ENCODE measurements around the gene MRPL14. TPM values are rescaled to one million over a fixed set of nuclear protein-coding genes. Genes with fewer than 3 reads are reported as not detected.

Gene MRPL14
- total and polyA plus RNA-seq, 10 of the 15 experiments (the other 5 are each of a cell fraction or from before 2014, with no cell fraction given) = 80.5 to 294 (median 122) TPM

DNA sequence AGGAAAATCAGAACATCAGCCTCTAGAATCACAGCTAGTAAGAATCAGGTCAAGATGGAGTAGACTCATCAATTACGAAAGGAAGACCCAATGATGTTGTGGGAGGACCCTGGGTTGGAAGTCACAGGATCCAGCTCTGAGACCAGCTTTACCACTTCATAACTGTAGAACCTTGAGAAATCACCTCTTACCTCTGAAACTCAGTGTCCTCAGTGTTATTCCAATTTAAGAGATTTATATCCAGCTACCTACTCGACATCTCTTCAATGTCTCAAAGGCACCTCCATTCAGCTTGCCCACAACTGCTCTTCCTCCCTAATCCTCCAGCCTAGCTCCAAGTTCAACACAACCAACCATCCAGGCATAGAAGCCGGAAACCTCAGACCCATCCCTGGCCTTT is 16.3 kb downstream of the MRPL14 start (continued):
- TF ChIP-seq, protein P1, sequence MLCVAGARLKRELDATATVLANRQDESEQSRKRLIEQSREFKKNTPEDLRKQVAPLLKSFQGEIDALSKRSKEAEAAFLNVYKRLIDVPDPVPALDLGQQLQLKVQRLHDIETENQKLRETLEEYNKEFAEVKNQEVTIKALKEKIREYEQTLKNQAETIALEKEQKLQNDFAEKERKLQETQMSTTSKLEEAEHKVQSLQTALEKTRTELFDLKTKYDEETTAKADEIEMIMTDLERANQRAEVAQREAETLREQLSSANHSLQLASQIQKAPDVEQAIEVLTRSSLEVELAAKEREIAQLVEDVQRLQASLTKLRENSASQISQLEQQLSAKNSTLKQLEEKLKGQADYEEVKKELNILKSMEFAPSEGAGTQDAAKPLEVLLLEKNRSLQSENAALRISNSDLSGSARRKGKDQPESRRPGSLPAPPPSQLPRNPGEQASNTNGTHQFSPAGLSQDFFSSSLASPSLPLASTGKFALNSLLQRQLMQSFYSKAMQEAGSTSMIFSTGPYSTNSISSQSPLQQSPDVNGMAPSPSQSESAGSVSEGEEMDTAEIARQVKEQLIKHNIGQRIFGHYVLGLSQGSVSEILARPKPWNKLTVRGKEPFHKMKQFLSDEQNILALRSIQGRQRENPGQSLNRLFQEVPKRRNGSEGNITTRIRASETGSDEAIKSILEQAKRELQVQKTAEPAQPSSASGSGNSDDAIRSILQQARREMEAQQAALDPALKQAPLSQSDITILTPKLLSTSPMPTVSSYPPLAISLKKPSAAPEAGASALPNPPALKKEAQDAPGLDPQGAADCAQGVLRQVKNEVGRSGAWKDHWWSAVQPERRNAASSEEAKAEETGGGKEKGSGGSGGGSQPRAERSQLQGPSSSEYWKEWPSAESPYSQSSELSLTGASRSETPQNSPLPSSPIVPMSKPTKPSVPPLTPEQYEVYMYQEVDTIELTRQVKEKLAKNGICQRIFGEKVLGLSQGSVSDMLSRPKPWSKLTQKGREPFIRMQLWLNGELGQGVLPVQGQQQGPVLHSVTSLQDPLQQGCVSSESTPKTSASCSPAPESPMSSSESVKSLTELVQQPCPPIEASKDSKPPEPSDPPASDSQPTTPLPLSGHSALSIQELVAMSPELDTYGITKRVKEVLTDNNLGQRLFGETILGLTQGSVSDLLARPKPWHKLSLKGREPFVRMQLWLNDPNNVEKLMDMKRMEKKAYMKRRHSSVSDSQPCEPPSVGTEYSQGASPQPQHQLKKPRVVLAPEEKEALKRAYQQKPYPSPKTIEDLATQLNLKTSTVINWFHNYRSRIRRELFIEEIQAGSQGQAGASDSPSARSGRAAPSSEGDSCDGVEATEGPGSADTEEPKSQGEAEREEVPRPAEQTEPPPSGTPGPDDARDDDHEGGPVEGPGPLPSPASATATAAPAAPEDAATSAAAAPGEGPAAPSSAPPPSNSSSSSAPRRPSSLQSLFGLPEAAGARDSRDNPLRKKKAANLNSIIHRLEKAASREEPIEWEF (IDR thresholded peaks at IDR 0.05; ENCODE audit: insufficient replicate concordance, low read depth, low read length) = no peak
- TF ChIP-seq RAD21 (IDR thresholded peaks at IDR 0.05; ENCODE audit: insufficient read depth, low read depth, low read length) (no peak), YBX1 (IDR thresholded peaks at IDR 0.05) (no peak), CHD4 (IDR thresholded peaks at IDR 0.05) (no peak), TCF7 (IDR thresholded peaks at IDR 0.05; ENCODE audit: borderline replicate concordance) (no peak), CBFB (IDR thresholded peaks at IDR 0.05; ENCODE audit: low read depth) (no peak), MXI1 (IDR thresholded peaks at IDR 0.05; ENCODE audit: low read depth, low read length) (no peak), ZBED1 (IDR thresholded peaks at IDR 0.05; ENCODE audit: borderline replicate concordance) (no peak)
- TF ChIP-seq, protein P2, sequence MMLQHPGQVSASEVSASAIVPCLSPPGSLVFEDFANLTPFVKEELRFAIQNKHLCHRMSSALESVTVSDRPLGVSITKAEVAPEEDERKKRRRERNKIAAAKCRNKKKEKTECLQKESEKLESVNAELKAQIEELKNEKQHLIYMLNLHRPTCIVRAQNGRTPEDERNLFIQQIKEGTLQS (IDR thresholded peaks at IDR 0.05; ENCODE audit: borderline replicate concordance, extremely low read depth, low read depth, low read length) = no peak

Measured in GM12878 (cell line).